ENCODE results near the gene C10orf53.
A peak's percentile ranks its signal among the peaks of the same experiment; 100 is the strongest.
"Not testable (repeated sequence)": the region's sequence is repeated elsewhere in the genome, so short reads cannot be mapped to it uniquely, and the experiment has no call there.

C10orf53 gene

GRCh38 chr10:49688261-49688846 is 8.9 kb downstream of the C10orf53 start:
- DNase-seq, result peak; percentile 23

DNA sequence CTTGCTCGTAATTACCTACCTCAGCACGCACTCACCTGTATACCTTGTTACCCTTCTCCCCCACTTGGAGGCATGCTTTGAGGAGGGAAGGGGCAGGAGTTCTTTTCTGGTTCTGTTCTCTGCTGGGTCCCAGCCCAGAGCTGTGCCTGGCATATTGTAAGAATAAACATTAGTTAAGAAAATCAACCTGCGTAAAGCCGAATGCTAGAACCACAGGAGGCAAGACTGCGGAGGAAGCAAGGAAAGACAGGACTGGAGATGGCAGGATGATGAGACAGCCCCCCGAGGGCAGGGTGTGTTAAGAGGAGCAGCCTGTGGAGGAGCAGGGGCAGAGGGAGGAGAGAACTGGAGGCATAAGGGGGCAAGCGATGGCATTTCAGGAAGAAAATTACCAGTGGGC is 9.5 kb downstream of the C10orf53 start:
- DNase-seq, result no peak

GRCh38 chr10:49689882-49690510 is 10.5 kb downstream of the C10orf53 start:
- DNase-seq, result no peak

GRCh38 chr10:49690698-49691356 is 11.4 kb downstream of the C10orf53 start:
- no peak for DNase-seq

DNA sequence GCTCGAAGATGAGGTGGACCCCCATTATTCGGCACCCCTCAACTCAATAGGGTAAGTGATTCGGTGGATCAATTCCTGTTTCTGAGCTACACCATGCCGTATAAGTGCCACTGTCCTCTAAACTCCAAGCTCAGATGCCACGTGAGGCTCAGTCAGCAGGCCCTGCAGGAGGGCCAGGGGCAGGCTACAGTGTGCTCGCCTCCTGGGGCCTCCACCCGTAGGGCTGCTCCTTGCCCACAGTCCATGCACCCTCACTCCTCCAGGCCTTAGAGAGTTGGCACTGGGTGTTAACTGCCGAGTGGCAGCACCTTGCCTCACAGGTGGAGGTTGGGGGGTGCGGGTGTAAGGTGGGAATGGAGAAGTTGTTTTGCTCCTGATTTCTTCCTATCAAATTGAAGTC is 12.1 kb downstream of the C10orf53 start:
- no peak for DNase-seq

DNA sequence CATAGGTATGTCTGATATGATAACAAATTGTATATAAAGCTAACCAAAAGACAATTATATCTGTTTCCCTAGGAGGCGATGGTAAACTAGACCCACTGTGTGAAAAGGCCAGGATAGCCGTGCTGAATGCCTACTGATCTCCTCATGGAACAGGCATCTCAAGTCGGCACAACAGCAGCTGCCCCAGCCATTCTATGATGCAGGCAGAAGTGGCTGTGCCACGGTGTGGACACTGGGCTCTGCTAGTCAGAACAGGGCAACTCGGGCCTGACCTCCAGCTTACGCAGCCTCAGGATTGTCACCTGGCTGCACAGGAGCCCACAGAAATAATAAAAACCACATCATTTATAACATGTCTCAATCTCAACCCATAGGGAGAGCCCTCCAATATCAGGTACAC is 15.0 kb downstream of the C10orf53 start:
- no peak for DNase-seq

DNA sequence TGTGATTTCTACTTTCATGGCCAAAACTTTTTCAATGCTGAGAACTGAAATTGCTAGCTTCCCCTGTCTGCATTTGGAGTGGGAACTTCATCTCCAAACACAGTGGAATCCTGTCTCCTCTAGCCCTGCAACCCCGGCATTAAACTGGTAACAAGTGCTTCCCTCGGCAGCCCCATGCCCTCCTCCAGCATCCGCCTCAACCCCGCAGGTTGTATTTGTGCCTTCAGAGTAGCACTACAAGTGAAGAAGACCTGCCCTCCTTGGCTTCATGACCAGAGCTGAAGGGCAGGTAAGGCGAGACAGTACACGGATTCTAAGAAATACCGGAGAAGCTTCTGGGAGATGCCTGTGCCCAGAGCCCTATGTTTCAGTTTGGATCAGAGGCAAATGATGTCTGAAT is 16.9 kb downstream of the C10orf53 start:
- no peak for DNase-seq

- DNase-seq, result no peak
Measured at GRCh38 chr10:49698679-49699078, 19.2 kb downstream of the C10orf53 start.

GRCh38 chr10:49700211-49700610 is 20.8 kb downstream of the C10orf53 start:
- DNase-seq, result no peak

- DNase-seq, result no peak
Measured at GRCh38 chr10:49700997-49701396, 21.5 kb downstream of the C10orf53 start.

- DNase-seq, result no peak
Measured at GRCh38 chr10:49707585-49707984, 28.1 kb downstream of the C10orf53 start.

GRCh38 chr10:49709934-49710333 is 30.5 kb downstream of the C10orf53 start:
- no peak for DNase-seq

- no peak for DNase-seq
Measured at GRCh38 chr10:49710966-49711365, 31.5 kb downstream of the C10orf53 start.

DNA sequence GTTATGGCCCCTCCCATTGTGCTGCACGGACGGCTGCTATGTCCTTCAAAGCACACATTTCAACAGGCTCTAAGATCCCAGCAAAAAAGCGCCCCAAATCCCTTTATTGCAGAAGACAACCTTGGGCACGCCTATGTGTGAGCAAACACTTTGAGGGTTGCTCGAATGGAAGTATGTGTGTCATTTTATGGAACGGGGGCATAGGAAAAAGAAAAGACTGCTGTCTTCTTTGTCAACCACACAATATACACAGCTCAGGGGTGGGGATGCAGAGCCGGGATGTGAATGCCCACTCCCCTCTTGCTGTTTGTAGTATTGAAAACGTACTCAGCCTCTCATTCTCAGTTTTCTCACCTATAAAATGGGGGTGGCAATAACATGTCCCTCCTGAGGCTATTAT is 32.0 kb downstream of the C10orf53 start:
- no peak for DNase-seq

DNA sequence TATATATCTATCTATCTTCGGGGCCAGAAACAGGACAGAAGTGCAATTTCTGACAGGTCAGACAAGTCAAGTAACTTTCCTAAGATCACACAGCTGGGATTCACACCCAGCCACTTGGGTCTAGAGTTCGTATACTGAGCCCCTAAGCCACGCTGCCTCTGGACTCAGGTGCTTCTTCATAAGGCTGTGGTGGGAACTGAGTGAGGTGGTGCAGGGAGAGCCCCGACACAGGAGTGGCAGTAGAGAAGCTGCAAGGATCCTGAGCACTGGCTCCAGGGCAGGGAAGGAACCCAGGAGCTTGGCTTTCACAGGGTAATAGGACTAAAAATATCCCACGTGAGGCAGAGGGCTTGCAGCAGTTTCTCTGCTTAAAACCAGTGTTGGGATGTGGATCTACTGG is 33.8 kb downstream of the C10orf53 start:
- DNase-seq, result no peak

DNA sequence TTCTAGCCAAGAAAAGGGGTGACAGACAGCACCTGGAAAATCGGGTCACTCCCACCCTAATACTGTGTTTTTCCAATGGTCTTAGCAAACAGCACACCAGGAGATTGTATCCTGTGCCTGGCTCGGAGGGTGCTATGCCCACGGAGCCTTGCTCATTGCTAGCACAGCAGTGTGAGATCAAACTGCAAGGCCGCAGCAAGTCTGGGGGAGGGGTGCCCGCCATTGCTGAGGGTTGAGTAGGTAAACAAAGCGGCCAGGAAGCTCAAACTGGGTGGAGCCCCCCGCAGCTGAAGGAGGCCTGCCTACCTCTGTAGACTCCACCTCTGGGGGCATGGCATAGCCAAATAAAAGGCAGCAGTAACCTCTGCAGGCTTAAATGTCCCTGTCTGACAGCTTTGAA is 35.7 kb downstream of the C10orf53 start:
- not testable (repeated sequence) for DNase-seq

- DNase-seq, result no peak
Measured at GRCh38 chr10:49726593-49726992, 47.1 kb downstream of the C10orf53 start.

GRCh38 chr10:49733866-49734265 is 54.4 kb downstream of the C10orf53 start:
- DNase-seq, result no peak

GRCh38 chr10:49734676-49735075 is 55.2 kb downstream of the C10orf53 start:
- DNase-seq, result no peak

DNA sequence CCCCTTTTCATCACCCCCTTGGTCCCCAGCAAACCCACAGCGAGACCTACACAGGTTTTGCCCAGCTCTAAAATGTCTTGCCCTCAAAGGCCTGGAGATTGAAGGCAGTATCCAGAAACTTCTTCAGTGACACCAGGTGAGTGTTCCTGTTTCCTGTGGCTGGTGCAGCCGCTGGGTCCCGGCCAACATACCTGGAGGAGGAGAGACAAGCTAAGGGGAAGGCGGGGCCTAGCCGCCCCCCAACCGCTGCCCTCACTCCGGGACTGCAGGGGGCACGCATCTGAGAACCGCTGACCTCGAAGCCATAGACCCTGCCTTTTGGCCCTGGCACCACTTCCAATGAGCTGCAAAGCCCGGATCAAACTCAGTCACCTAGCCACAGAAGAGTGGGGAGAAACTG is 55.7 kb downstream of the C10orf53 start:
- no peak for DNase-seq

- DNase-seq, result no peak
Measured at GRCh38 chr10:49735848-49736563, 56.6 kb downstream of the C10orf53 start.

DNA sequence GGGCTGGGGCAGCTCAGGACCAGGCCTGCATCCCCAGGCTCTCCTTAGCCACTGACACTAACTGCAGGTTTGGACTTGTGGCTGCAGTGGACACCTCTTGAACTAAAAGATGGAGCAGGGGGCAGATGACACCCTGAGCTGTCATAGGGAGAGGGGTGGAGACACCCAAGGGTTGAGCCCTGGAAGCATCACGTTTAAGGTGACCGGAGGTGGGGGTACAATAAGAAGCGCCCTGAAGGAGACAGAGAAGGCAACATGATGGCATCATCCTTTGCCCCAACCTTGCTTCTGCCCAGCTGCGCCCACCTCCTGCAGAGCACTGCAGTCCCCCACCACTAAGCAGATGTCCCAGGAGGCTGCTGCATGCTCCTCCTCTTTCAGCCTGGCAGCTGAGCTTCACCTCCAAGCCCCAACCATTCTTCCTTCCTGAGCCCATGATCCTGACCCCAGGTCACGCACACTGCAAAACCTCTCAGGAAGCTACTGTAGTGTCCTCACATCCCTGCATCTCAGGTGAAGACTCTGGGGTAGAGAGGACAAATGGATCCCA is 57.2 kb downstream of the C10orf53 start:
- no peak for DNase-seq

DNA sequence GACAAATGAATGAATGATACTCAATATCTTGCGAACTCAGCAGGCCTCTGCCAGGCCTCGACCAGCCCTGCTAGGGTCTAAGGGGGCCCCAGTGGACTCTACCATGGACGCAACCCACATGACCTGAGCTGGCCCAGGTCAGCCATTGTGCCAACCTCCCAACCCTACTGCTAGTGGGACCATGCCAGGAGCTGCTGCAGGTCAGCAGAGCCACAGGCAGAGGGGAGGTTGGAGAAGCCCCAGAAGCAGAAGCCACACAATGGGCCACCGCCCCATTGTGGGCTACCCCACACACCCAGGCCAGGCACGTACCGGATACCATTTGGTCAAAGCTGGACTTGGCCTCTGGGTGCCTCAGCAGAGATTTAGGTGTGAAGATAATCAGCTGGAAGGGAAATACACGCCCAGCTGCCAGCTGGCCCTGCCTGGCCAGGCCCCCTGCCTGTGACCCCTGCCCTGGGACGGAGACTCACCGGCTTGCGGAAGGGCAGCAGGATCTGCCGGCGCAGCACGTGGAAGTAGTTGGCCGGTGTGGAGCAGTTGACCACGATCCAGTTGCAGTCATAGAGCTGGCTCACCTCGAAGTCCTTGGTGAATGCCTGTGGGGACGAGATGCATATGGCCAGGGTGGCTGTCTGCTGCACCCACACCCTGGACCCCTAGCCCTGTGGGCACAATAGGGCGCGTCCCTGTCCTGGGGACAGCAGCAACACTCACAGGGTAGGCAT is 58.2 kb downstream of the C10orf53 start:
- DNase-seq, result no peak

All from retina (tissue), 1 donor.